SK-N-SH (cell line): ENCODE results near the gene ATP2B1. TPM values are rescaled to one million over a fixed set of nuclear protein-coding genes. Genes with fewer than 3 reads are reported as not detected.

Experiments
- CTCF ChIA-PET: fragments of 300-600, 350-600 bp; formaldehyde crosslinking; extraction: SDS; loops from one replicate; lab custom pipeline; 2021; lab: Yijun Ruan, JAX
- POLR2A ChIA-PET: fragments of 350-600 bp; sonication (Branson Sonifier 250); formaldehyde crosslinking; extraction: SDS; loops from one replicate; lab custom pipeline; 2020; ENCODE audit warnings: antibody characterized with exemption, inconsistent platforms; lab: Yijun Ruan, JAX
- DNase-seq: peaks from one replicate; pipeline ENCODE4 v3.0.0; 2012
- H2AFZ ChIP-seq: fragments of 200-600 bp; sonication (generic); 2 replicates; pipeline ENCODE4 v1.8.1; 2016; ENCODE audit warnings: antibody characterized with exemption, mild to moderate bottlenecking, low read depth
- H3F3A ChIP-seq: fragments of 200-600 bp; sonication (generic); replicated peaks from 2 replicates; pipeline ENCODE3; 2016; ENCODE audit warnings: antibody characterized with exemption, mild to moderate bottlenecking; ENCODE audit not compliant: insufficient read depth
- H3K27ac ChIP-seq, 2 experiments: fragments of 200-500 bp in 1 of 2; fragments of 200-600 bp in 1 of 2; sonication (Bioruptor generic) in 1 of 2; sonication (generic), shearing (Covaris generic) in 1 of 2; 2 replicates each; pipeline versions ENCODE4 v1.5.1 to v1.6.1; 2014 to 2016; ENCODE audit warnings: low read depth in 2 of 2, inconsistent platforms in 1 of 2, low read length in 1 of 2, mild to moderate bottlenecking in 1 of 2, mixed read lengths in 1 of 2
- H3K27me3 ChIP-seq: fragments of 200-600 bp; sonication (generic), shearing (Covaris generic); 2 replicates; pipeline ENCODE4 v1.6.1; 2016; ENCODE audit warnings: mixed run types; ENCODE audit not compliant: insufficient read depth
- H3K36me3 ChIP-seq, 2 experiments: fragments of 200-500 bp in 1 of 2; fragments of 200-600 bp in 1 of 2; sonication (Bioruptor generic) in 1 of 2; sonication (generic) in 1 of 2; replicated peaks in 1 of 2; 2 replicates each; pipeline versions ENCODE3 to v1.5.1; 2014 to 2016; ENCODE audit warnings: low read length in 1 of 2, mild to moderate bottlenecking in 1 of 2; ENCODE audit not compliant: insufficient read depth in 2 of 2, control insufficient read depth in 1 of 2
- H3K4me1 ChIP-seq, 2 experiments: fragments of 200-500 bp in 1 of 2; fragments of 200-600 bp in 1 of 2; sonication (Bioruptor generic) in 1 of 2; sonication (generic), shearing (Covaris generic) in 1 of 2; 2 replicates each; pipeline versions ENCODE4 v1.5.1 to v1.6.1; 2014 to 2016; ENCODE audit warnings: low read depth in 1 of 2, low read length in 1 of 2, mixed run types in 1 of 2; ENCODE audit not compliant: insufficient read depth in 2 of 2, control insufficient read depth in 1 of 2
- H3K4me2 ChIP-seq: fragments of 200-600 bp; sonication (generic), shearing (Covaris generic); 2 replicates; pipeline ENCODE4 v1.6.1; 2017; ENCODE audit warnings: mixed run types
- H3K4me3 ChIP-seq, 2 experiments: fragments of 200-500 bp in 1 of 2; fragments of 200-600 bp in 1 of 2; sonication (Bioruptor generic) in 1 of 2; sonication (generic), shearing (Covaris generic) in 1 of 2; 2 replicates each; pipeline versions ENCODE4 v1.5.1 to v1.8.1; 2014 to 2016; ENCODE audit warnings: low read depth in 2 of 2, inconsistent platforms in 1 of 2, low read length in 1 of 2, mild to moderate bottlenecking in 1 of 2, mixed read lengths in 1 of 2, moderate library complexity in 1 of 2
- H3K79me2 ChIP-seq: fragments of 200-600 bp; sonication (generic); 2 replicates; pipeline ENCODE4 v1.8.1; 2017; ENCODE audit warnings: mild to moderate bottlenecking; ENCODE audit not compliant: insufficient read depth
- H3K9ac ChIP-seq: fragments of 200-600 bp; sonication (generic); 2 replicates; pipeline ENCODE4 v1.6.1; 2017; ENCODE audit warnings: mixed run types
- H3K9me2 ChIP-seq: fragments of 200-600 bp; sonication (generic); 2 replicates; pipeline ENCODE4 v1.6.1; 2017; ENCODE audit warnings: mixed run types
- H3K9me3 ChIP-seq: fragments of 200-600 bp; sonication (generic); 2 replicates; pipeline ENCODE4 v1.6.1; 2017; ENCODE audit warnings: mixed run types, mild to moderate bottlenecking, moderate library complexity
- H4K20me1 ChIP-seq: fragments of 200-600 bp; sonication (generic); 2 replicates; pipeline ENCODE4 v1.6.1; 2017; ENCODE audit warnings: mild to moderate bottlenecking, mixed run types; ENCODE audit not compliant: insufficient read depth
- CHD2 ChIP-seq: fragments of 150-350 bp; IDR thresholded peaks from 2 replicates; pipeline ENCODE4 v1.6.1; 2018; ENCODE audit warnings: low read length; ENCODE audit not compliant: partially characterized antibody
- ELF1 ChIP-seq: IDR thresholded peaks from 2 replicates; pipeline ENCODE4 v1.4.0; 2012
- EZH2phosphoT487 ChIP-seq: fragments of 200-600 bp; sonication (generic); IDR thresholded peaks from 2 replicates; pipeline ENCODE4 v1.6.1; 2017; ENCODE audit warnings: low read depth, mixed run types, mild to moderate bottlenecking, antibody characterized with exemption, moderate library complexity, borderline replicate concordance
- FOSL2 ChIP-seq: IDR thresholded peaks from 2 replicates; pipeline ENCODE4 v1.4.0; 2012; ENCODE audit warnings: low read depth, mild to moderate bottlenecking, moderate library complexity, borderline replicate concordance
- FOXJ3 ChIP-seq: sonication (generic); formaldehyde crosslinking; IDR thresholded peaks from 2 replicates; pipeline ENCODE4 v1.5.1; 2020; ENCODE audit warnings: mild to moderate bottlenecking, missing genetic modification reagents
- FOXM1 ChIP-seq: IDR thresholded peaks from 2 replicates; pipeline ENCODE4 v1.4.0; 2012; ENCODE audit warnings: low read depth, mild to moderate bottlenecking
- GABPA ChIP-seq: IDR thresholded peaks from 2 replicates; pipeline ENCODE4 v1.4.0; 2012; ENCODE audit warnings: low read depth, mild to moderate bottlenecking
- JUND ChIP-seq: IDR thresholded peaks from 2 replicates; pipeline ENCODE4 v1.4.0; 2012
- MEF2A ChIP-seq: IDR thresholded peaks from 2 replicates; pipeline ENCODE4 v1.4.0; 2012; ENCODE audit warnings: low read depth, borderline replicate concordance
- NRF1 ChIP-seq: IDR thresholded peaks from 2 replicates; pipeline ENCODE4 v1.6.1; 2012; ENCODE audit warnings: low read depth, mild to moderate bottlenecking, low read length
- POLR2AphosphoS5 ChIP-seq: IDR thresholded peaks from 2 replicates; pipeline ENCODE4 v1.6.1; 2012; ENCODE audit warnings: low read depth, low read length
- RAD21 ChIP-seq: IDR thresholded peaks from 2 replicates; pipeline ENCODE4 v1.6.1; 2012; ENCODE audit warnings: mild to moderate bottlenecking, low read length
- RCOR1 ChIP-seq: fragments of 150-350 bp; IDR thresholded peaks from 2 replicates; pipeline ENCODE4 v1.6.1; 2017; ENCODE audit warnings: antibody characterized with exemption, low read length
- RFX5 ChIP-seq: IDR thresholded peaks from 2 replicates; pipeline ENCODE4 v1.6.1; 2012; ENCODE audit warnings: mild to moderate bottlenecking, improper control_type of control experiment, low read length
- RXRA ChIP-seq: IDR thresholded peaks from 2 replicates; pipeline ENCODE4 v1.4.0; 2012; ENCODE audit warnings: low read depth, mild to moderate bottlenecking, borderline replicate concordance
- SIN3A ChIP-seq: IDR thresholded peaks from 2 replicates; pipeline ENCODE4 v1.6.1; 2012; ENCODE audit warnings: low read depth, mild to moderate bottlenecking, low read length, moderate library complexity, borderline replicate concordance
- TAF1 ChIP-seq: IDR thresholded peaks from 2 replicates; pipeline ENCODE4 v1.6.1; 2012; ENCODE audit warnings: low read depth, mild to moderate bottlenecking, low read length, moderate library complexity, borderline replicate concordance
- YY1 ChIP-seq: IDR thresholded peaks from 2 replicates; pipeline ENCODE4 v1.4.0; 2012; ENCODE audit warnings: low read depth, mild to moderate bottlenecking
- WGBS: methylation state at CpG from one replicate; pipeline ENCODE4 v1.1.6; 2017; ENCODE audit warnings: low lambda C conversion rate; 5-methylcytosine and 5-hydroxymethylcytosine counted together
- polyA plus RNA-seq, 3 experiments: library from polyadenylated mRNA; depleted of rRNA; stranded (reverse); fragments of >200 nt; gene quantifications; 2 replicates each; pipeline ENCODE4 v1.2.3, GENCODE V29; 2012
- TF ChIP-seq, protein P1 (sequence below): IDR thresholded peaks from 2 replicates; pipeline ENCODE4 v1.4.0; 2012; ENCODE audit warnings: low read depth
- TF ChIP-seq, protein P2 (sequence below): IDR thresholded peaks from 2 replicates; pipeline ENCODE4; 2012
- TF ChIP-seq, protein P3 (sequence below): IDR thresholded peaks from 2 replicates; pipeline ENCODE4 v1.4.0; 2012; ENCODE audit warnings: low read depth, borderline replicate concordance
- TF ChIP-seq, protein P4 (sequence below): fragments of 200-600 bp; sonication (generic); IDR thresholded peaks from 2 replicates; pipeline ENCODE4 v1.6.1; 2017; ENCODE audit warnings: antibody characterized with exemption, mild to moderate bottlenecking, moderate library complexity
- TF ChIP-seq, protein P5 (sequence below): fragments of 150-350 bp; IDR thresholded peaks from 2 replicates; pipeline ENCODE4 v1.6.1; 2017; ENCODE audit warnings: antibody characterized with exemption, low read length, low read depth, borderline replicate concordance

The ATP2B1 gene
- polyA plus RNA-seq, 1 of the 3 experiments (the other 2 are of a cell fraction) = 4.3 TPM

DNA sequence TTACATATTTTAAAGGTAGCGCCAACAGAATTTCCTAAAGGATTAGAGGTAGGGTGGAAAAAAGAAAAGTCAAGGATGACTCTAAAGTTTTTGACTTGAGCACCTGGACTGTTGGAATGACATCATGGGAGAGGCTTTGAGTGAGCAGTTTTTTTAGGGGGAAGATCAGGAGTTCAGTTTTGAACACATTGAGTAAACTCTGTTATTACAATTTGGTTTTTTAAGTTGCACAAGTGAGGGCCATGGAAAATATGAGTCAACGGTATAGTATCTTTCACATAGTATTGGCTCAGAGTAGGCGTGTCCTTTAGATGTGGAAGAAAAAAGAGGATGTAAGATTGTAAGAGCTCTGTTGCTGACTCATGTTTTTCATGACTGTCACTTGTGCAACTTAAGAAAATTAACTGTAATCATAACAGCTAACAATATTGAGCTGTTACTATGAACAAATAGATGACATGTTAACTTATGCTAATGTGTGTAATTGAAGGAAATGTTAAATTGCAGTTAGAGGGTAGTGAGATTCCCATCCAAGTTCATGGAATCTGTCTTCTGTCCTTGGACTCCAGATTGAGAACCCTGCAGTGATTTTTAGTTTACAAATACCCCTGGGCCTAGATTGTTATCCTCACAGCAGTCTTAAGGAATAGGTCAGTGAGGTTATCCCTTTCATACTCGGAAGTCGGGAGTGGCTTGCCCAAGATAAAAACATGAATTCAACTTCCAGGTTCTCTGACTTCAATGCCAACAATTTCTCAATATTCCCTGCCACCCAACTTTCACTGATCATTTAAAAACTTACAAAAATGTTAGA is 48.2 kb upstream of the ATP2B1 start:
- Histone ChIP-seq H3K27ac (peak overlapping the region in 1 of 2 experiments; percentile 60; a peak in 2 of 4 replicates), H3K9ac (no peak overlapping the region), H3K27me3 (no peaks in the 10 kb centered on the region), H2AFZ (peak overlapping the region; percentile 24; the same call in 1 of the 2 replicates), H3F3A (peaks cover 4% of the 10 kb centered on the region), H3K4me2 (no peak overlapping the region), H3K36me3 (no peaks in the 10 kb centered on the region), H3K4me3 (no peak overlapping the region), H3K4me1 (peaks cover 0 to 4% of the 10 kb centered on the region in 2 experiments; a peak in 1 of 4 replicates), H4K20me1 (no peaks in the 10 kb centered on the region), H3K9me2 (no peaks in the 10 kb centered on the region), H3K9me3 (no peaks in the 10 kb centered on the region), H3K79me2 (no peaks in the 10 kb centered on the region)
- POLR2A ChIA-PET = no interaction called here
- WGBS = 68% methylated on average over 5 of the region's 5 CpGs
- CTCF ChIA-PET = no interaction called here
- TF ChIP-seq, protein P1, sequence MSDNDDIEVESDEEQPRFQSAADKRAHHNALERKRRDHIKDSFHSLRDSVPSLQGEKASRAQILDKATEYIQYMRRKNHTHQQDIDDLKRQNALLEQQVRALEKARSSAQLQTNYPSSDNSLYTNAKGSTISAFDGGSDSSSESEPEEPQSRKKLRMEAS = no peak
- TF ChIP-seq FOXM1 = no peak
- no peak for TF ChIP-seq NRF1
- TF ChIP-seq RCOR1 = no peak
- no peak for TF ChIP-seq RAD21
- TF ChIP-seq, protein P2, sequence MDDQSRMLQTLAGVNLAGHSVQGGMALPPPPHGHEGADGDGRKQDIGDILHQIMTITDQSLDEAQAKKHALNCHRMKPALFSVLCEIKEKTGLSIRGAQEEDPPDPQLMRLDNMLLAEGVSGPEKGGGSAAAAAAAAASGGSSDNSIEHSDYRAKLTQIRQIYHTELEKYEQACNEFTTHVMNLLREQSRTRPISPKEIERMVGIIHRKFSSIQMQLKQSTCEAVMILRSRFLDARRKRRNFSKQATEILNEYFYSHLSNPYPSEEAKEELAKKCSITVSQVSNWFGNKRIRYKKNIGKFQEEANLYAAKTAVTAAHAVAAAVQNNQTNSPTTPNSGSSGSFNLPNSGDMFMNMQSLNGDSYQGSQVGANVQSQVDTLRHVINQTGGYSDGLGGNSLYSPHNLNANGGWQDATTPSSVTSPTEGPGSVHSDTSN = peak; percentile 25; the same call in 1 of the 2 replicates
- no peak for TF ChIP-seq FOXJ3 (CRISPR knock-in tag)
- TF ChIP-seq, protein P3, sequence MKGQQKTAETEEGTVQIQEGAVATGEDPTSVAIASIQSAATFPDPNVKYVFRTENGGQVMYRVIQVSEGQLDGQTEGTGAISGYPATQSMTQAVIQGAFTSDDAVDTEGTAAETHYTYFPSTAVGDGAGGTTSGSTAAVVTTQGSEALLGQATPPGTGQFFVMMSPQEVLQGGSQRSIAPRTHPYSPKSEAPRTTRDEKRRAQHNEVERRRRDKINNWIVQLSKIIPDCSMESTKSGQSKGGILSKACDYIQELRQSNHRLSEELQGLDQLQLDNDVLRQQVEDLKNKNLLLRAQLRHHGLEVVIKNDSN = no peak
- no peak for TF ChIP-seq RFX5
- no peak for TF ChIP-seq YY1
- no peak for TF ChIP-seq EZH2phosphoT487
- TF ChIP-seq, protein P4, sequence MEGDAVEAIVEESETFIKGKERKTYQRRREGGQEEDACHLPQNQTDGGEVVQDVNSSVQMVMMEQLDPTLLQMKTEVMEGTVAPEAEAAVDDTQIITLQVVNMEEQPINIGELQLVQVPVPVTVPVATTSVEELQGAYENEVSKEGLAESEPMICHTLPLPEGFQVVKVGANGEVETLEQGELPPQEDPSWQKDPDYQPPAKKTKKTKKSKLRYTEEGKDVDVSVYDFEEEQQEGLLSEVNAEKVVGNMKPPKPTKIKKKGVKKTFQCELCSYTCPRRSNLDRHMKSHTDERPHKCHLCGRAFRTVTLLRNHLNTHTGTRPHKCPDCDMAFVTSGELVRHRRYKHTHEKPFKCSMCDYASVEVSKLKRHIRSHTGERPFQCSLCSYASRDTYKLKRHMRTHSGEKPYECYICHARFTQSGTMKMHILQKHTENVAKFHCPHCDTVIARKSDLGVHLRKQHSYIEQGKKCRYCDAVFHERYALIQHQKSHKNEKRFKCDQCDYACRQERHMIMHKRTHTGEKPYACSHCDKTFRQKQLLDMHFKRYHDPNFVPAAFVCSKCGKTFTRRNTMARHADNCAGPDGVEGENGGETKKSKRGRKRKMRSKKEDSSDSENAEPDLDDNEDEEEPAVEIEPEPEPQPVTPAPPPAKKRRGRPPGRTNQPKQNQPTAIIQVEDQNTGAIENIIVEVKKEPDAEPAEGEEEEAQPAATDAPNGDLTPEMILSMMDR = no peak
- no peak for TF ChIP-seq GABPA
- TF ChIP-seq, protein P5, sequence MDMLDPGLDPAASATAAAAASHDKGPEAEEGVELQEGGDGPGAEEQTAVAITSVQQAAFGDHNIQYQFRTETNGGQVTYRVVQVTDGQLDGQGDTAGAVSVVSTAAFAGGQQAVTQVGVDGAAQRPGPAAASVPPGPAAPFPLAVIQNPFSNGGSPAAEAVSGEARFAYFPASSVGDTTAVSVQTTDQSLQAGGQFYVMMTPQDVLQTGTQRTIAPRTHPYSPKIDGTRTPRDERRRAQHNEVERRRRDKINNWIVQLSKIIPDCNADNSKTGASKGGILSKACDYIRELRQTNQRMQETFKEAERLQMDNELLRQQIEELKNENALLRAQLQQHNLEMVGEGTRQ = no peak
- no peak for TF ChIP-seq TAF1
- no peak for TF ChIP-seq SIN3A
- no peak for TF ChIP-seq CHD2
- no peak for TF ChIP-seq ELF1
- TF ChIP-seq POLR2AphosphoS5 = no peak
- no peak for TF ChIP-seq MEF2A
- TF ChIP-seq FOSL2 = peak; percentile 79
- peak; percentile 52 for TF ChIP-seq JUND
- no peak for TF ChIP-seq RXRA
- no peak for DNase-seq
